ENCODE data around the gene P3H3. TPM values are rescaled to one million over a fixed set of nuclear protein-coding genes. Genes with fewer than 3 reads are reported as not detected.

The P3H3 gene
- total and polyA plus RNA-seq, 2 of the 4 experiments (the other 2 are of a cell fraction): 27.8 to 83.9 TPM

DNA sequence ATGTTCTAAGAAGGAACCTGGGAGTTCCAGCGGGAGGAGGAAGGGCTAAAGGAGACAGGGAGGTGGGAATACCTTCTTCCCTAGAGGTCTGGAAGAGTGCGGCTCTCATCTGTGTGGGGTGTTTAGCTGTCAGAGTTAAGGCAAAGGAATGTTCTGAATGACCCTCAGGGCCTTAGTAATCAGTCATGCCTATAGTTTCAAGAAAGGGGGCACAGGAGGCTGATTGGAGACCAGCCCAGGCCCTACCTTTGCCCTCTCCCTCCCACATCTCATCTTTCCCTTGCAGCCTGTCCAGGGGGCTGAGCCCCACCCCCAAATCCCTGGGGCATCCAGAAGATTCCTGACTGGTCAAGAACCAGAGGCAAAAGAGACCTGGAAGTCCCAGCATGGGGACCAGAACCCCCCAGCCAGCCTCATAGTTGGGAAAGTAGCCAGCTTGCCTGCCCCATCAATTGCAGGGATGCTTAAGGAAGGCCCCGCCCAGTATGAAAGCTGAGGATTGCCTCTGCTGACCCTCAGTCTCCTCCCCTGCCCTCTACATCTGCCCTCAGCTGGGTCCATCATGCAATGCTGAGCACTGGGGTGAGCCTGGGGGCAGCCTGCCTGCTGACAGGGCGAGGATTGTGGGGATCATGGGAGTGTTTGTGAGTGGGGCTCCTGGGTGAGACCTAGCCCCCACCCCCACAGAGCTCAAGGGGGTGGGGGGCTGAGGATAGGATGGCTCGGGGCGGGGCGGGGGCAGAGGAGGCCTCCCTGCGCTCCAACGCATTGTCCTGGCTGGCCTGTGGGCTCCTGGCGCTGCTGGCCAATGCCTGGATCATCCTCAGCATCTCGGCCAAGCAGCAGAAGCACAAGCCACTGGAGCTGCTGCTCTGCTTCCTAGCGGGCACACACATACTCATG is 4.8 kb upstream of the P3H3 start:
- no peaks in the 10 kb centered on the region for H3K9me3 ChIP-seq (ENCODE audit: control insufficient read depth, insufficient read depth, low read length)
- no peak overlapping the region for H3K4me3 ChIP-seq (ENCODE audit: insufficient read depth, low read depth, low read length)
- no peak overlapping the region for H3K4me2 ChIP-seq (ENCODE audit: low read depth, low read length)
- H3K27me3 ChIP-seq (ENCODE audit: control insufficient read depth, insufficient read depth, low read length): peaks cover 2% of the 10 kb centered on the region; the same call in 1 of the 2 replicates
- no peak overlapping the region for H4K8ac ChIP-seq (ENCODE audit: low read depth in 2 of 2, low read length in 2 of 2)
- H3K56ac ChIP-seq (ENCODE audit: extremely low read depth, insufficient read depth, low read length): no peak overlapping the region
- ChIA-PET CTCF (no interaction called here), POLR2A (ENCODE audit: unreplicated experiment) (interaction anchor here (0.6 to 0.9 kb wide), 2 partner anchors 10 to 289 kb away, joined by 5 to 8 read pairs; partner anchors contain the start of gene GAPDH)
- dilution Hi-C loops (cut with HindIII; ENCODE audit: low sequenced_read_pairs, unreplicated experiment) (no loop called here), intact Hi-C loops (cut with micrococcal nuclease) (loop anchor here (2.0 kb wide), 1 partner anchor 207 kb away; no protein-coding TSS in a partner anchor), in situ Hi-C loops (cut with MboI; ENCODE audit: low sequenced_read_pairs) (loop anchor here (10.0 kb wide), 1 partner anchor 209 kb away; no protein-coding TSS in a partner anchor)
- no peak overlapping the region for H2BK5ac ChIP-seq (ENCODE audit: low read depth, low read length, poor library complexity, severe bottlenecking)
- peaks cover 18% of the 10 kb centered on the region for H3K4me1 ChIP-seq (ENCODE audit: control insufficient read depth, insufficient read depth, low read length)
- H3K9me1 ChIP-seq (ENCODE audit: insufficient read depth, low read length): peaks cover 2% of the 10 kb centered on the region; the same call in 1 of the 2 replicates
- no peak overlapping the region; the same call in 1 of the 2 replicates for H2BK20ac ChIP-seq (ENCODE audit: low read depth, low read length)
- H2AK5ac ChIP-seq (ENCODE audit: low read depth, low read length): peak overlapping the region; percentile 8; the same call in 1 of the 2 replicates
- no peak overlapping the region for H3K4ac ChIP-seq (ENCODE audit: low read depth, low read length)
- H3K23ac ChIP-seq (ENCODE audit: low read depth, low read length): no peak overlapping the region
- H3K18ac ChIP-seq (ENCODE audit: low read depth, low read length): no peak overlapping the region
- H3K14ac ChIP-seq (replicated peaks; ENCODE audit: low read depth, low read length): no peak overlapping the region
- H4K91ac ChIP-seq (ENCODE audit: insufficient read depth, low read depth, low read length): 0 out of 2 replicates have a peak overlapping the region, but pooled peaks have one; percentile 1
- no peak overlapping the region for H2BK15ac ChIP-seq (ENCODE audit: low read depth, low read length)
- ATAC-seq (ENCODE audit: low read depth): no peak
- H3K9ac ChIP-seq (ENCODE audit: low read depth, low read length): no peak overlapping the region
- H4K20me1 ChIP-seq (ENCODE audit: insufficient read depth, low read length): no peaks in the 10 kb centered on the region
- H3K79me1 ChIP-seq (ENCODE audit: low read depth in 1 of 2, low read length in 2 of 2): peaks cover 0 to 32% of the 10 kb centered on the region in 2 experiments; a peak in 2 of 4 replicates
- DNase-seq: no peak
- WGBS, 2 experiments (ENCODE audit: extremely low coverage in 2 of 2, insufficient read length in 1 of 2): 93% methylated on average over 3 of the region's 12 CpGs; no CpG with 5 or more reads in 1 of the 2 experiments
- no peak overlapping the region for H3K27ac ChIP-seq (ENCODE audit: insufficient read depth, low read length)
- no TSS peak for BruUV-seq (replicated peaks)
- peak overlapping the region; percentile 69 for H2AK9ac ChIP-seq (replicated peaks; ENCODE audit: low read depth, low read length, poor library complexity)
- no peaks in the 10 kb centered on the region for H3K36me3 ChIP-seq (ENCODE audit: control insufficient read depth, insufficient read depth, low read length)
- H2BK120ac ChIP-seq (ENCODE audit: low read depth, low read length): no peak overlapping the region
- H4K5ac ChIP-seq (ENCODE audit: low read depth, low read length): no peak overlapping the region
- peak overlapping the region; percentile 38 for H2AFZ ChIP-seq (replicated peaks; ENCODE audit: low read length, poor library complexity)
- TF ChIP-seq RCOR1 (IDR thresholded peaks at IDR 0.05; ENCODE audit: insufficient replicate concordance, low read length): no peak
- TF ChIP-seq MAZ (IDR thresholded peaks at IDR 0.05; ENCODE audit: borderline replicate concordance, low read depth, low read length): no peak
- no peak for TF ChIP-seq CHD1 (IDR thresholded peaks at IDR 0.05; ENCODE audit: low read depth, low read length)
- TF ChIP-seq RFX5 (IDR thresholded peaks at IDR 0.05; ENCODE audit: low read depth, low read length): no peak
- TF ChIP-seq, protein P1, sequence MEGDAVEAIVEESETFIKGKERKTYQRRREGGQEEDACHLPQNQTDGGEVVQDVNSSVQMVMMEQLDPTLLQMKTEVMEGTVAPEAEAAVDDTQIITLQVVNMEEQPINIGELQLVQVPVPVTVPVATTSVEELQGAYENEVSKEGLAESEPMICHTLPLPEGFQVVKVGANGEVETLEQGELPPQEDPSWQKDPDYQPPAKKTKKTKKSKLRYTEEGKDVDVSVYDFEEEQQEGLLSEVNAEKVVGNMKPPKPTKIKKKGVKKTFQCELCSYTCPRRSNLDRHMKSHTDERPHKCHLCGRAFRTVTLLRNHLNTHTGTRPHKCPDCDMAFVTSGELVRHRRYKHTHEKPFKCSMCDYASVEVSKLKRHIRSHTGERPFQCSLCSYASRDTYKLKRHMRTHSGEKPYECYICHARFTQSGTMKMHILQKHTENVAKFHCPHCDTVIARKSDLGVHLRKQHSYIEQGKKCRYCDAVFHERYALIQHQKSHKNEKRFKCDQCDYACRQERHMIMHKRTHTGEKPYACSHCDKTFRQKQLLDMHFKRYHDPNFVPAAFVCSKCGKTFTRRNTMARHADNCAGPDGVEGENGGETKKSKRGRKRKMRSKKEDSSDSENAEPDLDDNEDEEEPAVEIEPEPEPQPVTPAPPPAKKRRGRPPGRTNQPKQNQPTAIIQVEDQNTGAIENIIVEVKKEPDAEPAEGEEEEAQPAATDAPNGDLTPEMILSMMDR (conservative IDR thresholded peaks at IDR 0.05; ENCODE audit: low read depth, low read length): no peak
- no peak for TF ChIP-seq CEBPB (IDR thresholded peaks at IDR 0.05; ENCODE audit: low read depth, low read length)
- TF ChIP-seq, protein P2, sequence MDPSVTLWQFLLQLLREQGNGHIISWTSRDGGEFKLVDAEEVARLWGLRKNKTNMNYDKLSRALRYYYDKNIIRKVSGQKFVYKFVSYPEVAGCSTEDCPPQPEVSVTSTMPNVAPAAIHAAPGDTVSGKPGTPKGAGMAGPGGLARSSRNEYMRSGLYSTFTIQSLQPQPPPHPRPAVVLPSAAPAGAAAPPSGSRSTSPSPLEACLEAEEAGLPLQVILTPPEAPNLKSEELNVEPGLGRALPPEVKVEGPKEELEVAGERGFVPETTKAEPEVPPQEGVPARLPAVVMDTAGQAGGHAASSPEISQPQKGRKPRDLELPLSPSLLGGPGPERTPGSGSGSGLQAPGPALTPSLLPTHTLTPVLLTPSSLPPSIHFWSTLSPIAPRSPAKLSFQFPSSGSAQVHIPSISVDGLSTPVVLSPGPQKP (IDR thresholded peaks at IDR 0.05; ENCODE audit: borderline replicate concordance, low read depth, low read length): no peak
- no peak for TF ChIP-seq BHLHE40 (IDR thresholded peaks at IDR 0.05; ENCODE audit: low read depth, low read length)
- TF ChIP-seq SMC3 (IDR thresholded peaks at IDR 0.05; ENCODE audit: low read depth, low read length): no peak
- TF ChIP-seq, protein P3, sequence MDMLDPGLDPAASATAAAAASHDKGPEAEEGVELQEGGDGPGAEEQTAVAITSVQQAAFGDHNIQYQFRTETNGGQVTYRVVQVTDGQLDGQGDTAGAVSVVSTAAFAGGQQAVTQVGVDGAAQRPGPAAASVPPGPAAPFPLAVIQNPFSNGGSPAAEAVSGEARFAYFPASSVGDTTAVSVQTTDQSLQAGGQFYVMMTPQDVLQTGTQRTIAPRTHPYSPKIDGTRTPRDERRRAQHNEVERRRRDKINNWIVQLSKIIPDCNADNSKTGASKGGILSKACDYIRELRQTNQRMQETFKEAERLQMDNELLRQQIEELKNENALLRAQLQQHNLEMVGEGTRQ (IDR thresholded peaks at IDR 0.05; ENCODE audit: low read depth, low read length): no peak
- no peak for TF ChIP-seq RAD21 (IDR thresholded peaks at IDR 0.05; ENCODE audit: low read length)
- TF ChIP-seq MXI1 (IDR thresholded peaks at IDR 0.05; ENCODE audit: borderline replicate concordance, low read depth, low read length): no peak
- TF ChIP-seq NFE2L2 (IDR thresholded peaks at IDR 0.05; ENCODE audit: low read depth, low read length): no peak
